ENCODE results near the gene SPINK6.

DNA sequence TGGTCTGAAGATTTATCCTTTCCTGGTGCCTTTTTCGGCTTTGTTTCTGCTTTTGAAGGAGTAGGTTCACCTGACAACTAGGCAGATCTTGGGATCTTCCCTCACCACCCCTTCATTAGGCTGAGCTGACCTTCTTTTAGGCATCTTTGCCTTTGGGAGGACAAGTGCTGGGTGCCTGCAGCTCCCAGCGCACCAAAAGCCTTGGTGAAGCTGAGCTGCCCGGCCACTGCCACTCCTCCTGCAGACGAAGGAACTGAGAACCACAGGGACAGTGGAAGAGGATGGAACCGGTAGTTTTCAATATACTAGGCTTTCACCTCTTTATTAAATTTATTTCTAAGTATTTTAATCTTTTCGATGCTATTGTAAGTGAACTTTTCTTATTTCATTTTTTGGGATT, 18.7 kb downstream of the SPINK6 start:
- no peak for TF ChIP-seq POLR2A (IDR thresholded peaks at IDR 0.05)
- TF ChIP-seq, protein P1, sequence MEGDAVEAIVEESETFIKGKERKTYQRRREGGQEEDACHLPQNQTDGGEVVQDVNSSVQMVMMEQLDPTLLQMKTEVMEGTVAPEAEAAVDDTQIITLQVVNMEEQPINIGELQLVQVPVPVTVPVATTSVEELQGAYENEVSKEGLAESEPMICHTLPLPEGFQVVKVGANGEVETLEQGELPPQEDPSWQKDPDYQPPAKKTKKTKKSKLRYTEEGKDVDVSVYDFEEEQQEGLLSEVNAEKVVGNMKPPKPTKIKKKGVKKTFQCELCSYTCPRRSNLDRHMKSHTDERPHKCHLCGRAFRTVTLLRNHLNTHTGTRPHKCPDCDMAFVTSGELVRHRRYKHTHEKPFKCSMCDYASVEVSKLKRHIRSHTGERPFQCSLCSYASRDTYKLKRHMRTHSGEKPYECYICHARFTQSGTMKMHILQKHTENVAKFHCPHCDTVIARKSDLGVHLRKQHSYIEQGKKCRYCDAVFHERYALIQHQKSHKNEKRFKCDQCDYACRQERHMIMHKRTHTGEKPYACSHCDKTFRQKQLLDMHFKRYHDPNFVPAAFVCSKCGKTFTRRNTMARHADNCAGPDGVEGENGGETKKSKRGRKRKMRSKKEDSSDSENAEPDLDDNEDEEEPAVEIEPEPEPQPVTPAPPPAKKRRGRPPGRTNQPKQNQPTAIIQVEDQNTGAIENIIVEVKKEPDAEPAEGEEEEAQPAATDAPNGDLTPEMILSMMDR (IDR thresholded peaks at IDR 0.05), result no peak

Data from adrenal gland (tissue), 5 donors.